ENCODE measurements around the gene ADM.

The ADM gene

DNA sequence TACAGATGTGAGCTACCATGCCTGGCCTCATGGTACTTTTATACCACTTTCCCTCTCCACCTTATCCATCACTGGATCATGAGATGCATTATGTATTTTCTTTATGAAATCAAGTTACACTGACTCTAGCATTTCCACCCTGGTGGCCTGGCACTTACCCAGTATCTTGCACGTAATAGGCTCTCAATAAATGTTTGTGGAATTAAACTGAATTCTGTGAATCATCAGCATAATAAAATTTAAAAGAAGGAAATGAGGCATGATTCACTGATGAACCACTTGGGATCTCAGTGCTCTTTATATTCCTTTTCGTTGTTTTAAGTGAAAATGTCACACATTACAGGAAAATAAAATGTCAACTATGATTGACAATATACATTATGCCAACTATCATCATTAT lies 25.1 kb downstream of the ADM start:
- no peak for DNase-seq

DNA sequence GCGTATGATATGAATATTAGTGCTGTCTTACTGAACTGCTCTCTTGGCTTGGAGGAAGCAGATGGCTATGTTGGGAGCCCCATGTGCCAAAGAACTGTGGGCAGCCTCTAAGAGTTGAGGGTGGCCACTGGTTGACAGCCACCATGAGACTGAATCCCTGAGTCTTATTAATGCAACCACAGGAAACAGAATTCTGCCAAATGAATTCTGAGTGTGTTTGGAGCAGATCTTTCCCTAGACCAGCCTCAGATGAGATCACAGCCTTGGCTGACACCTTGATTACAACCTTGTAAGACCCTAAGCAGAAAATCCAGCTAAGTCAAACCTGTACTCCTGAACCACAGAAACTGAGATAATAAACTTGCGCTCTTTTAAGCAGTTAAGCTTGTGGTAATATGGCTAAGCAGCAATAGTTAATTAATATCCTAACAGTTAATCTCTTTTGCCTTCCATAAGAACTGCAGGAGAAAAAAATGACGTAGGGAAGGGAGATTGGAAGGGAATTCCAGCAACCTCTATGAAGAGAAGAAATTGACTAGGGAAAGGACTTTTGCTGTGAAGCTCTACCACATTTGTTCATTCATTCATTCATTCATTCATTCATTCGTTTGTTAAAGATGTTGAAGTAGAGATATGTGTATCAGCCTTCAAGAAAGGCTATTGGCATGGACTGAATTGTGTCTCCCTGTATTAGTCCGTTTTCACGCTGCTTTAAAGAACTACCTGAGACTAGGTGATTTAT lies 26.8 kb downstream of the ADM start:
- DNase-seq, result no peak

DNA sequence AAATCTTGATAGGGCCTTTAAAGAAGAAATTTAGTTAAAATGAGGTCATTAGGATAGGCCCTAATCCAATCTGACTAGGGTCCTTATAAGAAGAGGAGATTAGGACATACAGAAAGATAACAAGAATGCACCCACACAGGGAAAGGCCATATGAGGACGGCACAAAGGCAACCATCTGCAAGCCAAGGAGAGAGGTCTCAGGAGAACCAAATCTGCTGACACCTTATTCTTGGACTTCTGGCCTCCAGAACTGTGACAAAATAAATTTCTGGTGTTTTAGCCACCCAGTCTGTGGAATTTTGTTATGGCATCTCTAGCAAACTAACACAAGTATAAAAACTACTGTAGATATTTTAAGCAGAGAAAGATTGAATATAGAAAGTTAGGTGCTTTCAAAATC lies 28.6 kb downstream of the ADM start:
- DNase-seq, result no peak

DNA sequence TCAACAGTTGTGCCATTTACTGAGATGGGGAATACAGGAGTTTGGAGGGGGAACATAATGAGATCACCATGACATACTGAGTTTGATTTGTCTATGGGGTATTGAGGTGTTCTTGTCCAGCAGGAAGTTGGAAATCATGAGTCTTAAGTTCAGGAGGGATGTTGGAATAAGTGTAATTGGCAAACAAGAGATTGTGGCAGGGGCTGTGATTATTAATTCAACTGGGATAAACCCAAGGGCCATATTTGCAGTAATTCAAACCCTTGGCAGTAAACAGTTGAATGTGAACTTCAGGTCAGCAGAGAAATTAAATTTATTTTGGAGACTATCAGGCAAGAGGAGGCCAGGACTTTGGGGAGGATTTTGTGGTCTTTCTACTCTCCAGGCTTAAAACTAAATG lies 33.4 kb downstream of the ADM start:
- no peak for DNase-seq

DNA sequence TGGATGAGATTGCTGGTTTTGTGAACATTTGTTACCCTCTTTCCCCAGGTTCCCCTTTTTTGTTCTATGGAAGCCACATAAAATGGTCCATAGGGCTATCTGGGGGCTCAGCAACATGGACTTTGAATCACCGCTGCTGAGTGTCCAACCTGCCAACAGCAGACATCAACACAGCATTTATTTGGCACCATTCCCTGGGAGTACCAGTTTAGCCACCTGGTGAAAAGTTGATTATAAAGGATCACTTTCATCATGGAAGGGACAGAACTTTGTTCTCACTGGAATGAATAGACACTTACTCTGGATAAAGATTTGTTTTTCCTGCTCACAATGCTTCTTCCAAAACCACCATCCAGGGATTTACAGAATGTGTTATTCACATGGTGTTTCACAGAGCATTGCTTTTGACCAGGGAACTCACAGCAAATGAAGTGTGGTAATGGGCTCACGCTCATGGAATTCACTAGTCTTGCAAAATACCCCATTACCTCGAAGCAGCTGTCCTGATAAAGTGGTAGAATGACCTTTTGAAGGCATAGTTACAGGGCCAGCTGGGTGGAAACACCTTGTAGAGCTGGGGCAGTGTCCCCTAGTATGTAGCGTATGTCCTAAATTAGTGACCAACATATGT lies 43.9 kb downstream of the ADM start:
- DNase-seq, result no peak

DNA sequence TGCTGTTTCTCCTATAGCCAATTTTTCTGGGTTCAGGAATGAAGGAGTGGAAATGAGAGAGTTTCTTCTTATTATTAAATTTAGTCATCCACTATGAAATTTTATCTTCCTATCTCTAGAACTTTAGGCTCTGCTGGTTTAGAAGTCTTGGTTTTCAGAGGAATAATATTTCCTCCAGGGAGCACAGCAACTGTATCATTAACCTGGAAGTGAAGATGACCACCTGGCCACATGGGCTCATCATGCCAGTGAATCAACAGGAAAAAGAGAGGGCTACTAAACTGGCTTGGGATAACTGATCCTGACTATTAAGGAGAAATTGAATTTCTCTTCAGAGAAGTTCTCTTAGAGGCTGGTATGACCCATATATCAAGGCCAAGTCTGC lies 44.4 kb downstream of the ADM start:
- DNase-seq, result no peak

DNA sequence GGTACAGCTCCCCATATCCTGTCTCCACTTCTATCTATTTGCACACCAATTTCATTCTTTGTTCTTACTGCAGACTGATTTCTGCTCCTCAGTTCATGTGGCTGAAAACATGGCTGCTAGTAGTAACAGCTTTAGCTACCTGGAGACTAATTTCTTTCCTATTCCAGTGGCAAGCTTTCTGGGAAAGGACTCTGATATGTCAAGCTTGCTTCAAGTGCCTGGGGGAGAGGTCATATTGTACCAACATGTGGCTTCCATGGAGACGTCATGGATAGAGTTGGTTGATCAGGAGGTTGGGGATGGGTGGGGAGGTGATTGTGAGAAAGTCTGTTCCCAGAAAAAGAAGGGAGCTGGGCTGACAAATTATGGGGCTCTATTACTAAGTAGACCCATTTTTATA lies 44.9 kb downstream of the ADM start:
- no peak for DNase-seq

DNA sequence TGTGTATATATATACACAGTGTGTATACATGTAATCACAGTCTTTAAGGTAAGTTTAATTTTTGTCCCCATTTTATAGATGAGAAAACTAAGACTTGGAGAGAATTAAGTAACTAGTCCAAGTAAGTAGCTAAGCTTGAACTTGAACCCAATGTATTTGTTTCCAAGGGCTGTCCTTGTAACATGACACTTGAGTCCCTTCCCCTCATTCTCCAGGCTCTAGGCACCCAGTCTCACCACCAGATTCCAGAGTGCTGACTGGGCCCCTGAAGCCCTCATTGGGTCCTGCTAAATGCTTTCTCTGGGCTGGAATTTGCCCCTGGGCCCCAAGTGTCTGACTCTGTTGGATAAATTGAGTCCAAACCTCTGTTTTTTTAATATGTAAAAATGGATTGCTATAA lies 45.5 kb downstream of the ADM start:
- no peak for DNase-seq

DNA sequence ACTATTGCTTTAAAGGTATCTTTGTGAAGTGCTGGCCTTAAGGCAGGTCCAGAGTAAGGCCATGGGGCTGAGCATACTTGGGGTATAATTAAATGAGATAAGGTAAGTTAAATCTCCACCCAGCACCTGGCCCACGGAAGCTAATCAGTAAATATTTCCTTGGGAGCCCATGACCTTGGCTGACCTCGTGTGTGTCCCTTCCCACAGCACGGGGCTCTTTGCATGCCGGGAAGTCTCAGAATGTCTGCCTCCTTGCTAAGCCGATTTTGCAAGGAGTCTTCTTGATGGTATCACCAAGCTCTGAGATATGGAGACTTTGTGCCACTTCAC lies 46.5 kb downstream of the ADM start:
- DNase-seq, result no peak

DNA sequence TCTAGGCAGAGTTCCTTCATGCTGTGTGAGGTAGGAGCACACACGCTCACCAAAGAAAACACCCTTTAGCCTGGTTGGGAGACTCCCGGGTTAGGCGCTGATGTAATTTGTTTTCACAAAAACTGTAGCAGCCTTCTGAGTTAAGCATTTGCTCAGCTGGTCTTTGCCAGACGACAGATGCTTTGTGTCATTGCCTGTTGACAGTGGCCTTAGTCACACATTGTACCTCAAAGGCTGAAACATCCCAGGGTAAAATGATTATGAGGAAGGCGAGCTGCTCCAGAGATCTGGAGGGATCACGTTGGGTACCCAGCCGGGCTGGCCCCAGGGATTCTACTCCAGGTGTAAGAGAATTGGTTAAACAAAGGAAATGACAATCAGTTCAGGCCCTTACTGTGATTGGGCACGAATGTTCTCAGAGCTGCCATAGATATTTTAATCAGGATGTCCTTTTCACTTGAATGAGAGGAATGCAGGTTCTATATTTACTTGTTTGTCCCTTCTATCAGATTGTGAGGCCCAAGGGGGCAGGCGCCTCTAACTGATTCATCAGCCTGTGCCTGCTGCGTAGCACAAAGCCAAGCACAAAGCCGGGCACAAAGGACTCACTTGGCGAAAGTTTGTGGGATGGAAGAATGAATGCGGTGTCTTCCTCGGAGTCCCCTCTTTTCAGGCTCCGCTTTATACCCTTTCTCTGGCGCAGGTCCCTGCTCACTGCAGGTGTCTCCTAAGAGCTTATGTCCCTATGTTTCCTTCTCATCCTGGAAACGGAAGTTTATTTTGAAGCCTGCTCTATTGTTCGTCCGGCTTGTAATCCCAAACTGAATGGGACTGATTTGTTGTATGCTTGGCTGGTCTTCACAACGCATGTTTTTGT lies 47.1 kb downstream of the ADM start:
- DNase-seq, result no peak

DNA sequence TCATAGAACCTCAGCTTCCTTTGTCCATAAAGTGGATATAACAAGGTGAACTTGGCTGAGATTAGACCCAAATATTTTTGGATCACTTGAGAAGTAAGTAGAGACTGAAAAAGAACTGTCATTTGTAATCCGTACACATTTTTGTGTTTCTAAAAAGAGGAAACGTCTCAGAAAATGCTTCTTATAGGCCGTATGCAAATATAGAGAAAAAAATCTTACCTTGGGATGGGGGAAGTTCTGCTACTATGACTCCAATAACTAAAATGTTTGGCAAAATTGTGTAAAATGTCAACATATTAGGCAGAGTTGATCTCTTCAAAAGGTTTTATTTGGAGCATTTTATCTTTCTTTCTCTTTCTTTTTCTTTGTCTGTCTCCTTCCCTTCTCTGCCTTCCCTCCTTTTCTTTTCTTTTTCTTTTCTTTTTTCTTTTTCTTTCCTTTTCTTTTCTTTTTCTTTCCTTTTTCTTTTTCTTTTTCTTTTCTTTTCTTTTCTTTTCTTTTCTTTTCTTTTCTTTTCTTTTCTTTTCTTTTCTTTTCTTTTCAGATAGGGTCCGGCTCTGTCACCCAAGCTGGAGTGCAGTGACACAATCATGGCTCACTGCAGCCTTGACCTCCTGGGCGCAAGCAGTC lies 48.2 kb downstream of the ADM start:
- no peak for DNase-seq

DNA sequence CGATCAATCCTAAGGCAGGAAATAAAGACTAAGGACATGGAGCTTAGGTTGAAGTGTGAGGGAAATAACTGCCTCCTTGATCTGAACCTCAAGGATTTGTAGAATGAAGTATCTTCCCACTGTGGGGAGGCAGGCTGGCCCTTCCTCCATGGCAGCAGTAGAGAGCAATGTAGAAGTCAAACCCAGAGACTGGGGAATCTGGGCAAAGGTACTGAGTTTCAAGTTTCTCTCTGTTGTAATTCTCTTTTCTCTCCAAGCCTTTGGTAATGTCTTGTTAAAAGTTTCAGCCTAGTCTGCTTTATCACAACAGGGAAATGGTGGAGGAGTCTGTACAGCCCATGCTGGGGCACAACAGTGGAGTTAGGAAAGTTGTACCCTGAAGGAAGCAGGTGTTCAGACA lies 49.5 kb downstream of the ADM start:
- DNase-seq, result no peak

DNA sequence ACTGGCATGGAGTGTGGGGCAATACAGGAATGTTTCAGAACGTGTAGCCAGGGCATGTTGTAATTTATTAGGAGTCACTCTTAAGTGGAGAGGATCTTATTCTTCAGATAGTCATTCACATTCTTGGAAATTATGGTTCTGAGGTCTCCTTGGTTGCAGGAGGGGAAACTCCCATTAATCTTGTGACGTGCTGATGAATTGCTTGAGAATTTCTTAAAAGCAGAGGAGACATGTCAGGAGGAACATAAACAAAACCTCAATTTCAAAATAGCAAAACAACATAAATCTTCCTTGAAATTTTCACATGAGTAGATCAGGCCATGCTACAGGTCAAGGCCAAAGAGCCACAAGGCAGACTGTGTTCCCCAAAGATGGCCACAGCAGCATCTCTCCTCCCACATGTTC lies 50.4 kb downstream of the ADM start:
- DNase-seq, result no peak

DNA sequence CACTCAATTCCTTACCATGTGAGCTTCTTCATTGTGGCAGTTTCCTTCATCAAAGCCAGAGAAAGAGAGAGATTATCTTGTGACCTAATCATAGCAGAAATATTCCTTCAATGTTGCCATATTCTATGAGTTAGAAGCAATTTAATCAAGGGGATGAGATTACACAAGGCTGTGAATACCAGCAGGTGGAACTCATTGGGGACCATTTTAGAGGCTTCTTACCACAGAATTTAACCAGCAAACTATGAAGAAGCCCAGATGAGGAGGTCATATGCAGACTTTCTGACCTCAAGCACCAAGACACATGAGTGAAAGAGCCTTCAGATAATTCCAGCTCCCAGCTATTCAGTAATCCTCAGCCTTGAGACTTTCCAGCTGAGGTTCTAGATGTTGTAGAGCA lies 51.3 kb downstream of the ADM start:
- DNase-seq, result no peak

Data from DMS79 treated with DMSO at 0.1 percent for 48 hours (cell line).